CD4-positive, alpha-beta T cell treated with Interleukin-17A for 1 hour (primary cell): Measurements from ENCODE around the gene CZIB.
"Not testable (repeated sequence)": the region's sequence is repeated elsewhere in the genome, so short reads cannot be mapped to it uniquely, and the experiment has no call there.

Experiments
- DNase-seq: peaks from one replicate; pipeline ENCODE4 v3.0.0-alpha.2; 2020

Gene CZIB

DNA sequence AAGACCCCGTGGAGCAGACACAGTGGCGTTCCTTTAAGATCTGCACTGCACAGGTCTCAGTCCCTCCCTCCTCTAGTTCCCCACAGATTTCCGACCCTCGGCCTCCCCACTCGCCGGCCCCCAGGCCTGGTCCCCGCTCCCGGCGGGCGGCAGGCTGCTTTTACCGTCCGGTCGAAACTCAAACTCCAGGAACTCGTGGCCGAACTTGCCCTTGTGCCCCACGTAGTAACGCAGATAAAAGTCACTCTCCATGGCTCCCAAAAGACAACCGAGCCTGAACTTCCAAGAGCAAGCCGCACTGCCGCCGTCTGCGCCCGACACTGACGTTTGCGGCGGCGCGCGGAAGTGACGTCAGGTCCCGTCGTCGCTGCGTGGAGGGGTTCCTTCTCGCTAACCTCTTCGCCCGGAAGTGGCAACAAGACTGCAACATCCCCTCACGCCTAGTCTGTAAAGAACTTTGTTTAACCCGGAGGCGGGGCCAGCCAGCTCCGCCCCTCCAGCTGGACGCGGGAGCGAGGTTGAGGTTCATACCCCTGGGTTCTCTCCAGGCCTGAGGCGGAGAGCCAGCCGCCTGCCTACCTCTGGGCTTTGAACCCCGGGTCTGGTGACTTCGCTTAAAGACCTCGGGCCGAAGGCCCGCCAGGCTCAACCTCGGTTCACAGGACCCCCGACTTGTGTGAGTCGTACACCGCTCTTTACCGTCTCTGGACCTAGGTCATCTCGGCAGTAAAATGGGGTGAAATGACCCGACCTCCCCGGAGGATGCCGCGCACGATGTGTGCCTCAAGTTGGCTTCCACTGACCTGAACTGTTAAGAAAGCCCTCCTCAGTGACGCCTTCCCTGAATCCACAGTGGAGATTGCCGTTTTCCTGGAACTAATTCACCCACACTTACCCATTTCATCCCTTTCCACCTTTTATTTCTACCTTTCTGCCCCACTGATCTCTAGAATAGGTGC, 18.0 kb upstream of the CZIB start, which contains the start of gene MAGOH:
Gene MAGOH, minus strand, starts transcription at position 322 of the 959 bp plus-strand sequence. Its CDS starts 70 bp downstream, at position 252.
- peak; percentile 96 for DNase-seq

DNA sequence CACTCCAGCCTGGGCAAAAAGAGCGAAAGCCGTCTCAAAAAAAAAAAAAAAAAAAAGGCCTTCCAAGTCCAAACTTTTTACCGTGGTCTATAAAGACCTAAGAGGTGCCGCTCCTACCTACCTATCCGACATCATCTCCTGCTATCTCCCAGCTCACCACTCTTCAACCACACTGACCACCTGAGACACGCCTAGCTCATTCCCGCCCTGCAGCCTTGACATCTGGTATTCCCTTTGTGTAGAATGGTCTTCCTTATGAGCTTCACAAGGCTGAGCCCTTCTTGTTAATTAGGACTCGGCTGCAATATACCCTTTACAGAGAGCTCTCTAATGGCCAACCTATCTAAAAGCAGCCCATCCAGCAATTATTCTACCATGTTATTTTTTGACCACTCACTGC, 17.2 kb upstream of the CZIB start:
- peak; percentile 8 for DNase-seq

DNA sequence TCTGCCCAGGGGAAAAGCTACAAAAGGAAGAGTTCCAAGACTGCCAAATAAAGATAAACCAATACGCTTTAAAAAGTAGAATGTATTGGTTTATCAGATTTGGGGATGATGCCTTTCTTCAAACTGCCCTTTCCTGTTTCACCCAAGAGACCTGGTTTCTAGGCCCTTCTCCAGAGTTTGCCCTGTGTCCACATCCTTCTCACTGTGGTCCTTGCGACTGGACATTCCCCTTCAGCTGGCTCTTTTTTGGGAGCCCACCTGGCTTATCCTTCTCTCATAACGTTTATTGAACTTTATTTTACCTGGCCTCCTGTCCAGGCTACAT, 490 bp upstream of the CZIB start:
- no peak for DNase-seq

GRCh38 chr1:53219711-53220110, 723 bp downstream of the CZIB start:
- no peak for DNase-seq

DNA sequence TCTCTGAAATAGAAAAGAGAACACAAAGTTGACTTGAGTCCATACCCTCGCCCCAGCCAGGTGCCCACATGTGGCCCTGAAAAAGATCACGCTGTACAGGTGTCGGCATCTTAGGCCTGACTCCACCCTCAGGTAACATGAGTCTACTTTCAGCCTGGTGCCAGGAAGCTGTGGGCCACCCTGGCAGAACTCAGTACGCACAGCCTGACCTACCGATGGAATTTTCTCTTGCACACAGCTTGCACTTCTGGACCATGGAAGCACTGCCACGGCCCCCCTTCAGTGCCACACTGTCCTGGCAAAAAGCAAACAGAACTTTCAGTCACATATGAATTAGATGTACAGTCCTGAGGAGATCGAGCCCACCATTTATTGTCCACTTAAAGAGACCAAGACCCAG, 2.2 kb downstream of the CZIB start:
- no peak for DNase-seq

DNA sequence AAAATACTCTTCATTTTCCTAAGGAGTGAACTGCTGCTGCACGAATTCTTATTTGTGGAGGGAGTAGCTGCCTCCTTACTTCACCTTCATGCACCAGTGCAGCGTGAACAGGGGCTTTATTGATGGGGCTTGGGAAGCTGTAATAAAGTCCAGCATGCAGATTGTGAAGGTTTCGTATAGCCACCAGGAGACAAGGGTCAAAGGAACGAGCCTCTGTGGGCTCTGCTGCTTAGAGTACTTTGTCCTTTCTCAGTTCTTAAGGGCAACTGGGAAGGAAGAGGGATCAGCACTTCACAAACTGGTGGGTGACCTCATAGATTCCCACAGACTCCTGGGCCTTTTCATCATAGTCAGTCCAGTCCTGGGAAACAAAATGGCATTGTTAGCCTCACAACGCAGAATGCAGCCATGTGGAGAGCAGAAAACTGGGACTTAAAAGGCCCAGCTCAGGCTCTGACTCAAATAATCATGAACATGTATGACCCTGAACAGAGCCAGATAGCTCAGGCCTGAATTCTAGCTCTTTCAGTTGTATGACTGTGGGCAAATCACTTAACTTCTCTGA, 6.0 kb downstream of the CZIB start:
- DNase-seq = no peak

DNA sequence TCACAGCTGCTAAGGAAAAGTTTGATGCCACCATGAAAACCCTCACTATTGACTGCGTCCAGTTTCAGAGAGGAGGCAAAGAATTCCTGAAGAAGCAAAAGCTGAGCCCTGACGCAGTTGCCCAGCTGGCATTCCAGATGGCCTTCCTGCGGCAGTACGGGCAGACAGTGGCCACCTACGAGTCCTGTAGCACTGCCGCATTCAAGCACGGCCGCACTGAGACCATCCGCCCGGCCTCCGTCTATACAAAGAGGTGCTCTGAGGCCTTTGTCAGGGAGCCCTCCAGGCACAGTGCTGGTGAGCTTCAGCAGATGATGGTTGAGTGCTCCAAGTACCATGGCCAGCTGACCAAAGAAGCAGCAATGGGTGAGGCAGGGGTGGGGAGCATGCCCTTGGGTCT, 9.5 kb downstream of the CZIB start:
- DNase-seq = no peak

DNA sequence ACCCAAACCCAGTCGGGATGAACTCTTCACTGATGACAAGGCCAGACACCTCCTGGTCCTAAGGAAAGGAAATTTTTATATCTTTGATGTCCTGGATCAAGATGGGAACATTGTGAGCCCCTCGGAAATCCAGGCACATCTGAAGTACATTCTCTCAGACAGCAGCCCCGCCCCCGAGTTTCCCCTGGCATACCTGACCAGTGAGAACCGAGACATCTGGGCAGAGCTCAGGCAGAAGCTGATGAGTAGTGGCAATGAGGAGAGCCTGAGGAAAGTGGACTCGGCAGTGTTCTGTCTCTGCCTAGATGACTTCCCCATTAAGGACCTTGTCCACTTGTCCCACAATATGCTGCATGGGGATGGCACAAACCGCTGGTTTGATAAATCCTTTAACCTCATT, 10.1 kb downstream of the CZIB start:
- DNase-seq = no peak

- DNase-seq = no peak
Measured at GRCh38 chr1:53207726-53208125, 12.7 kb downstream of the CZIB start.

GRCh38 chr1:53206735-53207379, 13.6 kb downstream of the CZIB start:
- DNase-seq = no peak

DNA sequence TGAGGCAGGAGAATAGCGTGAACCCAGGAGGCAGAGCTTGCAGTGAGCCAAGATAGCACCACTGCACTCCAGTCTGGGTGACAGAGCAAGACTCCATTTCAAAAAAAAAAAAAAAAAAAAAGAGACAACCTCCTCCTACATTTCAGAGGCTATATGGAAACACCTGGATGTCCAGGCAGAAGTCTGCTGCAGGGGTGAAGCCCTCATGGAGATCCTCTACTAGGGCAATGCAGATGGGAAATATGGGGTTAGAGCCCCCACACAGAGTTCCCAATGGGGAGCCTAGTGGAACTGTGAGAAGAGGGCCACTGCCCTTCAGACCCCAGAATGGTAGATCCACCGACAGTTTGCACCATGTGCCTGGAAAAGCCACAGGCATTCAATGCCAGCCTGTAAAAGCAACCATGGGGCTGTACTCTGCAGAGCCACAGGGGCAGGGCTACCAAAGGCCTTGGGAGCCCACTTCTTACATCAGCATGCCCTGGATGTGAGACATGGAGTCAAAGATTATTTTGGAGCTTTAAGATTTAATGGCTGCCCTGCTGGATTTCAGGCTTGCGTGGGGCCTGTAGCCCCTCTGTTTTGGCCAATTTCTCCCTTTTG, 14.2 kb downstream of the CZIB start:
- DNase-seq = not testable (repeated sequence)

GRCh38 chr1:53205496-53205895, 14.9 kb downstream of the CZIB start:
- not testable (repeated sequence) for DNase-seq

GRCh38 chr1:53203466-53203865, 17.0 kb downstream of the CZIB start:
- no peak for DNase-seq

DNA sequence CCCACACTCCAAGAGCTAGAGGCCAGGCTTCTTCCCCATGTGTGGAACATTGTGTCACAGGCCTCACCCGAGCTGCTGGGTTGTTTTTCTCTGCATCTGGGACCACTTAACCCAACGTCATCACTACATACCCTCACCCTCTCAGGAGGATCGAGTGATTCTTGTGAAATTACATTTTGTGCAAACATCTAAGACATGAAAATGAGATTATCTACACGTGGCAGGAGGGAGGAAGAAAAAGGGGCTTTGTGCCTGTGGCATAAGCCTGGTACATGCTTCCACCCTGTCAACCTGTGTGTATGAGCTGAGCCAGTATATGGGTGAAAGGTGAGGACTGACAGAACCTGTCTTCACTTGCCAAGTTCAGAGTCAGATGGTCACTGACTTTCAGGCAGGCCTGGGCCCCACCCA, 22.2 kb downstream of the CZIB start:
- no peak for DNase-seq

GRCh38 chr1:53197291-53198200, 22.9 kb downstream of the CZIB start:
- DNase-seq = no peak

GRCh38 chr1:53196485-53197290, 23.7 kb downstream of the CZIB start, which contains the start of gene CPT2:
CPT2 (plus strand) TSS chr1:53196824; CDS start chr1:53196944, 120 bp downstream.
- DNase-seq = peak; percentile 92

DNA sequence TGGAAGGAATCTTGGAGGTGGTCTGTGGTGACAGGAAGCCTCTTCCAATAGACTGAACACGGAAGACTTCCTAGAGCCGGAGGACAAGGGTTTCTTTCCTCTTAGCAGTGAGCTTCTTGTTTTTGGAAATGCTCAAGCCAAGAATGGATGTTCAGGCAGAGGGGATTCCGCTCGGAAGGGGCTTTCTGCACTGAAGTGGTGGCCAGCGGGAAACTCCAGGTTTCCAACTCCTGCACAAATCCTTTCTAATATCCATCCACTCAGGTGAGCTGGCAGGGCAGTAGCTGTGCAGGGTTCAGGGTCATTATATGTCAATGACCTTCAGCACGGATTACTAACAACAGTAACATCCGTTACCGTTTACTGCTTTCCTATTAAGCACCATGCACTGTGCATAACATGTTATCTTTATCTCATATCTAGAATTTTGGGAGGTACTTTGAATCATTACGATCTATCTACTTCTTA, 24.4 kb downstream of the CZIB start:
- no peak for DNase-seq

GRCh38 chr1:53195246-53196016, 25.0 kb downstream of the CZIB start:
- DNase-seq = no peak

- no peak for DNase-seq
Measured at GRCh38 chr1:53190210-53190611, 30.2 kb downstream of the CZIB start.

DNA sequence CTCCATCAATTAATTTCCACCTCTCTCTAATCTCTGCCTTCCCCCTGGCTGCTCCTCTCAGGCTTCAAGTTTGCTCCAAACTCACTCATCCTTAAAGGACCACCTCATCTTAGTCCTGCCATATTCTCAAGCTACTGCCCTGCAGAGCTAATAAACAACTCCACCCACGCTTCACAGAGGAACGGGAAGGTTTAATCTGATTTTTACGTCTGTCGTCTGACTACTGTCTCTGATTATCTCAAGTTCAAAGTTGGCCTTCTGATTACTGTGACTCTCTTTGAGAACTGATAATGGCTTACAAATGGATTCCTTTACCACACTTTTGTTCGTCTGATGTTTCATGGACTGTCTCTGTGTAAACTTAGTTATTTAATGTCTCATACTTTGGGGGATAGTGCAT, 31.4 kb downstream of the CZIB start:
- DNase-seq = no peak
